CD4-positive, alpha-beta T cell treated with Interleukin-15 for 4 hours (primary cell): ENCODE data around the gene TC2N.
"Not testable (repeated sequence)": the region's sequence is repeated elsewhere in the genome, so short reads cannot be mapped to it uniquely, and the experiment has no call there.

Source experiments
- DNase-seq: peaks from one replicate; pipeline ENCODE4 v3.0.0-alpha.2; 2020; ENCODE audit warnings: low spot score

The TC2N gene

GRCh38 chr14:91889477-91890211 is 22.3 kb upstream of the TC2N start:
- DNase-seq, result no peak

GRCh38 chr14:91888641-91889476 is 21.5 kb upstream of the TC2N start:
- DNase-seq, result no peak

GRCh38 chr14:91886961-91887360 is 19.6 kb upstream of the TC2N start:
- no peak for DNase-seq

GRCh38 chr14:91885839-91886238 is 18.5 kb upstream of the TC2N start:
- DNase-seq, result no peak

GRCh38 chr14:91885113-91885712 is 17.9 kb upstream of the TC2N start:
- DNase-seq, result no peak

GRCh38 chr14:91884664-91885063 is 17.3 kb upstream of the TC2N start:
- no peak for DNase-seq

GRCh38 chr14:91883753-91884152 is 16.4 kb upstream of the TC2N start:
- DNase-seq, result no peak

GRCh38 chr14:91882776-91883175 is 15.4 kb upstream of the TC2N start:
- no peak for DNase-seq

GRCh38 chr14:91882369-91882768 is 15.0 kb upstream of the TC2N start:
- DNase-seq, result no peak

- no peak for DNase-seq
These were observed 11.9 kb upstream of the TC2N start for GRCh38 chr14:91879196-91879595.

- no peak for DNase-seq
These were observed 10.9 kb upstream of the TC2N start for GRCh38 chr14:91878274-91878673.

GRCh38 chr14:91877376-91877915 is 10.1 kb upstream of the TC2N start:
- DNase-seq, result no peak

GRCh38 chr14:91876492-91876891 is 9.2 kb upstream of the TC2N start:
- DNase-seq, result no peak

- no peak for DNase-seq
These were observed 8.4 kb upstream of the TC2N start for GRCh38 chr14:91875525-91876286.

GRCh38 chr14:91873471-91874415 is 6.4 kb upstream of the TC2N start:
- peak; percentile 86 for DNase-seq

GRCh38 chr14:91872517-91873470 is 5.5 kb upstream of the TC2N start:
- peak; percentile 61 for DNase-seq

- peak; percentile 60 for DNase-seq
These were observed 4.7 kb upstream of the TC2N start for GRCh38 chr14:91872011-91872501.

GRCh38 chr14:91871401-91871800 is 4.1 kb upstream of the TC2N start:
- DNase-seq, result not testable (repeated sequence)

- no peak for DNase-seq
These were observed 3.6 kb upstream of the TC2N start for GRCh38 chr14:91870890-91871289.
